ENCODE measurements around the gene CD300C. TPM values are rescaled to one million over a fixed set of nuclear protein-coding genes. Genes with fewer than 3 reads are reported as not detected.

Gene CD300C
- total and polyA plus RNA-seq, 2 donors (not counting 1 experiment from before 2014, with no cell fraction given) = 0.72 to 0.74 TPM

GRCh38 chr17:74527756-74528155 lies 18.2 kb downstream of the CD300C start:
- no peak for TF ChIP-seq CTCF (IDR thresholded peaks at IDR 0.05)
- no peak for TF ChIP-seq EZH2 (IDR thresholded peaks at IDR 0.05; ENCODE audit: borderline replicate concordance, insufficient read depth, low read depth, low read length, poor library complexity, severe bottlenecking)
- H2AFZ ChIP-seq (ENCODE audit: insufficient read depth, low read depth, low read length, poor library complexity, severe bottlenecking) = no peak overlapping the region
- H3K9ac ChIP-seq (ENCODE audit: low read length) = no peak overlapping the region
- H4K20me1 ChIP-seq (ENCODE audit: control insufficient read depth, insufficient read depth, low read length, poor library complexity, severe bottlenecking) = no peaks in the 10 kb centered on the region
- H3K27ac ChIP-seq (ENCODE audit: low read length in 2 of 2) = no peak overlapping the region
- H3K4me1 Mint-ChIP-seq = peaks cover 26% of the 10 kb centered on the region
- H3K4me1 ChIP-seq (ENCODE audit: control insufficient read depth in 2 of 2, insufficient read depth in 2 of 2, low read length in 2 of 2) = peaks cover 25 to 34% of the 10 kb centered on the region in 2 donors
- H3K9me3 Mint-ChIP-seq (ENCODE audit: insufficient read depth) = no peaks in the 10 kb centered on the region
- H3K9me3 ChIP-seq (ENCODE audit: control extremely low read depth in 1 of 3, control insufficient read depth in 2 of 3, insufficient read depth in 1 of 3, low read length in 2 of 3) = peaks cover 0 to 5% (median 0%) of the 10 kb centered on the region in 3 donors
- DNase-seq = no peak
- no peak overlapping the region for H3K4me2 ChIP-seq (replicated peaks; ENCODE audit: low read depth, low read length, poor library complexity, severe bottlenecking)
- H3K4me3 ChIP-seq (ENCODE audit: control extremely low read depth in 1 of 5, extremely low read depth in 1 of 5, insufficient read depth in 1 of 5, low read depth in 2 of 5, low read length in 4 of 5) = no peak overlapping the region
- no peaks in the 10 kb centered on the region for H3K79me2 ChIP-seq (ENCODE audit: control insufficient read depth, insufficient read depth, low read length)
- ChIA-PET CTCF (interaction anchor here (0.6 to 1.1 kb wide), 3 partner anchors 80 to 149 kb away, joined by 3 read pairs; no protein-coding TSS in a partner anchor), POLR2A (no interaction called here)
- peaks cover 0 to 14% (median 0%) of the 10 kb centered on the region in 4 experiments for H3K27me3 ChIP-seq (replicated peaks in 1 of 4; ENCODE audit: control extremely low read depth in 1 of 4, control insufficient read depth in 3 of 4, insufficient read depth in 4 of 4, low read length in 3 of 4)
- no peaks in the 10 kb centered on the region for H3K36me3 ChIP-seq (replicated peaks in 1 of 2; ENCODE audit: control extremely low read depth in 1 of 2, control insufficient read depth in 1 of 2, extremely low read depth in 1 of 2, insufficient read depth in 2 of 2, low read length in 1 of 2)
- no peak overlapping the region for H3K27ac Mint-ChIP-seq
- intact Hi-C loops (cut with micrococcal nuclease) = no loop called here
- no peak for ATAC-seq (ENCODE audit: low read depth)
- H3K4me3 Mint-ChIP-seq = no peak overlapping the region
- WGBS (ENCODE audit: insufficient coverage) = 95% methylated on average over 3 of the region's 8 CpGs
- H3K27me3 Mint-ChIP-seq = peaks cover 13% of the 10 kb centered on the region

- ATAC-seq (ENCODE audit: low read depth) = no peak
Observed at GRCh38 chr17:74527081-74527480, 18.8 kb downstream of the CD300C start.

More at GRCh38 chr17:74527081-74527480, 18.8 kb downstream of the CD300C start:
- ChIA-PET POLR2A (no interaction called here), CTCF (interaction anchor here (0.6 to 1.4 kb wide), 4 partner anchors 70 to 159 kb away, joined by 3 to 4 read pairs (median 4); no protein-coding TSS in a partner anchor)
- Histone ChIP-seq H3K4me3 (ENCODE audit: control extremely low read depth in 1 of 5, extremely low read depth in 1 of 5, insufficient read depth in 1 of 5, low read depth in 2 of 5, low read length in 4 of 5) (no peak overlapping the region), H3K36me3 (replicated peaks in 1 of 2; ENCODE audit: control extremely low read depth in 1 of 2, control insufficient read depth in 1 of 2, extremely low read depth in 1 of 2, insufficient read depth in 2 of 2, low read length in 1 of 2) (no peaks in the 10 kb centered on the region), H3K4me1 (ENCODE audit: control insufficient read depth in 2 of 2, insufficient read depth in 2 of 2, low read length in 2 of 2) (peaks cover 22 to 30% of the 10 kb centered on the region in 2 donors), H3K9me3 (ENCODE audit: control extremely low read depth in 1 of 3, control insufficient read depth in 2 of 3, insufficient read depth in 1 of 3, low read length in 2 of 3) (peaks cover 0 to 5% (median 0%) of the 10 kb centered on the region in 3 donors), H3K79me2 (ENCODE audit: control insufficient read depth, insufficient read depth, low read length) (no peaks in the 10 kb centered on the region), H4K20me1 (ENCODE audit: control insufficient read depth, insufficient read depth, low read length, poor library complexity, severe bottlenecking) (no peaks in the 10 kb centered on the region), H3K4me2 (replicated peaks; ENCODE audit: low read depth, low read length, poor library complexity, severe bottlenecking) (no peak overlapping the region), H3K27ac (ENCODE audit: low read length in 2 of 2) (no peak overlapping the region), H3K27me3 (replicated peaks in 1 of 4; ENCODE audit: control extremely low read depth in 1 of 4, control insufficient read depth in 3 of 4, insufficient read depth in 4 of 4, low read length in 3 of 4) (peaks cover 0 to 7% (median 0%) of the 10 kb centered on the region in 4 experiments), H3K9ac (ENCODE audit: low read length) (no peak overlapping the region), H2AFZ (ENCODE audit: insufficient read depth, low read depth, low read length, poor library complexity, severe bottlenecking) (no peak overlapping the region)
- H3K27me3 Mint-ChIP-seq = peaks cover 13% of the 10 kb centered on the region
- no peaks in the 10 kb centered on the region for H3K9me3 Mint-ChIP-seq (ENCODE audit: insufficient read depth)
- H3K4me1 Mint-ChIP-seq = peaks cover 22% of the 10 kb centered on the region
- H3K4me3 Mint-ChIP-seq = no peak overlapping the region
- intact Hi-C loops (cut with micrococcal nuclease) = no loop called here
- DNase-seq = no peak
- TF ChIP-seq EZH2 (IDR thresholded peaks at IDR 0.05; ENCODE audit: borderline replicate concordance, insufficient read depth, low read depth, low read length, poor library complexity, severe bottlenecking) (no peak), CTCF (IDR thresholded peaks at IDR 0.05) (no peak)
- 98% methylated on average over 4 of the region's 5 CpGs for WGBS (ENCODE audit: insufficient coverage)
- H3K27ac Mint-ChIP-seq = no peak overlapping the region

Data from B cell (primary cell).